ENCODE measurements around the gene CEP72.
"Not testable (repeated sequence)": the region's sequence is repeated elsewhere in the genome, so short reads cannot be mapped to it uniquely, and the experiment has no call there.

The CEP72 gene, protein sequence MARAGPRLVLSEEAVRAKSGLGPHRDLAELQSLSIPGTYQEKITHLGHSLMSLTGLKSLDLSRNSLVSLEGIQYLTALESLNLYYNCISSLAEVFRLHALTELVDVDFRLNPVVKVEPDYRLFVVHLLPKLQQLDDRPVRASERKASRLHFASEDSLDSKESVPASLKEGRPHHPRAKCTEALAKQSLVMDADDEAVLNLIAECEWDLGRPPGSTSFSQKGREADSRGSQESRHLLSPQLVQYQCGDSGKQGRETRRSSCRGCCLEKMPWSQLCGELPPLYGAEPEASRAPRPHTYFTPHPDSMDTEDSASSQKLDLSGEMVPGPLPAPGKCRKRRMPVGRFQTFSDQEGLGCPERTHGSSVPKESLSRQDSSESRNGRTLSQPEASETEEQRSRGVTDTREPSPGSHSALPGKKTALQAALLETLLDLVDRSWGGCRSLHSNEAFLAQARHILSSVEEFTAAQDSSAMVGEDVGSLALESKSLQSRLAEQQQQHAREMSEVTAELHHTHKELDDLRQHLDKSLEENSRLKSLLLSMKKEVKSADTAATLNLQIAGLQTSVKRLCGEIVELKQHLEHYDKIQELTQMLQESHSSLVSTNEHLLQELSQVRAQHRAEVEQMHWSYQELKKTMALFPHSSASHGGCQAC

DNA sequence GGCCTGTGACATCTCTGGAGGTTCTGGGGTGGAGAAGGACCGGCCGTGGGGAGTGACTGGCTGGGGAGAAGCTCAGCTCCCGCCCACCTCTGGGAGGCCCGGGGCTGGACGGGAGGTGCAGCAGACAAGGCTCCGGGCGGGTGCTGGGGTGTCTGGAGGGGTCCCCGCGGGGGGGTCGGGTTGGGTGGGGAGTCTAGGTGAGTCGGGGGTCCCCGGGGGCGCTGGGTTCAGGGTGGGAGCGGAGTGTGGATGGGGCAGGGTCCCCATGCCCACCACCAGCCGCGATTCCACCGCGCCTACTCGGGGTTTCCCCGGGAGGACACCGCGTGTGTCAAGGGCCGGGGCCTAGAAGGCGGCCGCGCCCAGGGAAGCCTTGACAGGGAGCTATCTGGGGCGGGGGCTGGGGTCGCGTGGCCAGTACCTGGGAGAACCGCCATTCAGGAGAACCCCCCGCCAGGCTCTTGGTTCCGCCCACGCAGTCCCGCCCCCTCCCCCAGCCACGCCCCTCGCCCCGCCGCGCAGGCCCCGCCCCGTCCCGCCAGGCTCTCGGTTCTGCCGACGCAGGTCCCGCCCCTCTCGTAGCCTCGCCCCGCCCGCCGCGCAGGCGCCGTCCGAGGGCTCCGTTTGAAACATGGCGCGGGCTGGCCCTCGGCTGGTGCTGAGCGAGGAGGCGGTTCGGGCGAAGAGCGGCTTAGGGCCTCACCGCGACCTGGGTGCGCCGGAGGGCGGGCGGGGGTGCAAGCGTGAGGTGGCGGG is at the start of gene CEP72:
TSS of gene CEP72 (plus strand) at position 610 of the 756 bp plus-strand sequence. CDS start at position 632, 22 bp downstream.
- peak; percentile 97 for DNase-seq

- DNase-seq: peak; percentile 21
Measured at GRCh38 chr5:565782-566440, 46.2 kb upstream of the CEP72 start.

DNA sequence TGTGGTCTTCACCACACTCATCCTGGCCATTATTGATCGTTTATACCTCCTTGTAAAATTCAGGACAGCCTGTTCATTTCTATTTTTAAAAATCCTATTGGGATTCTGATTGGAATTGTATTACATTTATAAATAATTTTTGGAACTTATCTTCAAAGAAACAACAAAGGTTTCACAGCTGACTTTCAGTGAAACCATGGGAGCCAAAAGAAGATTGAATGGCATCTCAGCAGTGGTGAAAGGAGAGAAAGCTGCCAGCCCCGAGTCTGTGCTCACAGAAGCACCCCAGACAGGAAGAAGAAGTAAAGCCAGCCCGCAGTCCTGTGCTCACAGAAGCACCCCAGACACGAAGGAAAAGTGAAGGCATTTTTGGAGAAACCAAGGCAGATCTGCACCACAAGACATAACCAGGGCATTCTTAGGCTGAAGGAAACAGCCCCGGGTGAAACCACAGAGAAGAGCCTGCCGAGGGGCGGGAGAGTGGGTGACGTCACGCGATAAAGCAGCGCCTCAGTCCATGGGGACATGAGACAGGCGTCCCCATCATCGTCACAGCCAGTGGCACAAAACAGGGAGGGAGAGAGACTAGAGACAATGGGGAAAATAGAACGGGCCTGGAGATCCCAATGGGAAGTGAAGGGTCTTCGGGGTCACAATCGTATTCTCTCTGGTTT is 45.4 kb upstream of the CEP72 start:
- DNase-seq: peak; percentile 15

- peak; percentile 47 for DNase-seq
Measured at GRCh38 chr5:567664-568060, 44.5 kb upstream of the CEP72 start.

GRCh38 chr5:568061-568781 is 43.9 kb upstream of the CEP72 start:
- peak; percentile 44 for DNase-seq

- no peak for DNase-seq
Measured at GRCh38 chr5:568809-569208, 43.3 kb upstream of the CEP72 start.

DNA sequence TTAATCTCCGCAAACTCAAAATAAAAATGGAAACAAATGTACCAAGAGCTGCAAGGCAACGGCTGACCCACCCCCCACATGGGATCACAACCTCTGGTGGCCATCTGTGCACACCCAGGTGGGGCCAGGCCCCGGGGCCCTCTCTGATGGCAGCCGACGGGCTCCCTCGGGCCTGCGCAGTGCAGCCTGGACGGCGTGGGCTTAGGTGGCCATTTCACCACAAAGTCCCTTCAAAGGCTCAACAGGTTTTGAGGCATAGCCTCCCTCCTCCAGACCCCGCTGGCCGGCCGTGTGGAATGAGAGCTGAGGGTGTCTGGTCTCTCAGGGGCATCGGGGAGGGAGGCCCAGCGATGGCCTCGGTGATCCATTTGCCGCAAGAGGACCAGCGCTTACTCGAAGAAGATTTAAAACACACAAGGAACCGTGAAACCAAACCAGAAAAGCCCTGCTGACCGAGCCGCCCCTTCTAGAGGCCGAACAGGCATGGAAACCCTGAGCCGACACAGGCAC is 42.7 kb upstream of the CEP72 start:
- DNase-seq: no peak

DNA sequence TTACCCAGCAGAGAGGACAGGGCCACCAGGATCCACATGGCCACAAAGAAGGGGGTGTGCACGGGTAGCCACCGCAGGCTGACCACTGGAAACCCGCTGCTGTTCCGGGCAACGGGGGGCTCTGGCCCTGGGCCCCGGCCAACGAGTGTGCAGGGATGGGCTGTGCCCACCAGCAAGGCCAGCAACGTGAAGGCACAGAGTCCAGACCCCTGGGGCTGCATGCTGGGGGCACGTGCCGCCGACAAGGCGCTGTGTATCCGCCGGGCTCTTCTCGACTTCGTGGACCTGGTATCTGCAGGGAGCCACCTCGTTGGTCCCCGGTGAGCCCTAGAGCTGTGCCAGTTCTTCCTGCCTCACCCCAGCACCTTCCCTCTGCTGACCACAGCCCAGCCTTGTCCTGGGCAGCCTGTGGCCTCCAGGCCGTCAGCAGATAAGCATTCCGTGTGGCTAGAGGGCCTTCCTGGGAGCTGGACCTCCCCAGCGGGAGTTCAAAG is 42.2 kb upstream of the CEP72 start:
- no peak for DNase-seq

DNA sequence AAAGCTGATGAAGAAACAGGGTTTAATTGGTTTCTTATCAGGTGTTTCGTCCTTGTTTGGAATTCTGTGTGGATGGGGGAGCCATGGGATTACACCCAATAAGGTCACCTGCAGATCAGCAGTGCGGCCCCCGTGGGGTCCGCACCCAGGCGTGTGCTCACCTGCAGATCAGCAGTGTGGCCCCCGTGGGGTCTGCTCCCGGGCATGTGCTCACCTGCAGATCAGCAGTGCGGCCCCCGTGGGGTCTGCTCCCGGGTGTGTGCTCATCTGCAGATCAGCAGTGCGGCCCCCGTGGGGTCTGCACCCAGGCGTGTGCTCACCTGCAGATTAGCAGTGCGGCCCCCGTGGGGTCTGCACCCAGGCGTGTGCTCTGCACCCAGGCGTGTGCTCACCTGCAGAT is 41.7 kb upstream of the CEP72 start:
- no peak for DNase-seq

GRCh38 chr5:570886-571285 is 41.3 kb upstream of the CEP72 start:
- DNase-seq: peak; percentile 49

DNA sequence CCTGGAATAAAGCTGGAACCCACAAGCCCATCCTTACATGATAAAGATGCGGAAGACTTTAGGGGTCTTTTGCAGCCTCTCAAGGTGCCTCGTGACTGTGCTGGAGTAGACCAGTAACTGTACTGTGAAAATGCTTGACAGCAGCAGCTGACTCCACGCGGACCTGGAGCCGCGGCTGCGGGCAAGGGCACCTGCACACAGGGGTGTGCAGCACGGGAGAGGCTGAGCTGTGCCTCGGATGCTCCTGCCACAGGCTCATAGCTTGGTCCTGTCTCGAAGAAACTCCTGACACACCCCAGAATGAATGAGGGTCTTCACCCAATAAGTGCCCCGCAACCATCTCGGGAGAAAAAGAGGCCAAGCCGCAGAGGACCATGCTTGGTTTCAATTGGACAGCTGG is 40.3 kb upstream of the CEP72 start:
- peak; percentile 41 for DNase-seq

- DNase-seq: peak; percentile 11
Measured at GRCh38 chr5:572398-573019, 39.6 kb upstream of the CEP72 start.

GRCh38 chr5:573206-573605 is 38.9 kb upstream of the CEP72 start:
- no peak for DNase-seq

DNA sequence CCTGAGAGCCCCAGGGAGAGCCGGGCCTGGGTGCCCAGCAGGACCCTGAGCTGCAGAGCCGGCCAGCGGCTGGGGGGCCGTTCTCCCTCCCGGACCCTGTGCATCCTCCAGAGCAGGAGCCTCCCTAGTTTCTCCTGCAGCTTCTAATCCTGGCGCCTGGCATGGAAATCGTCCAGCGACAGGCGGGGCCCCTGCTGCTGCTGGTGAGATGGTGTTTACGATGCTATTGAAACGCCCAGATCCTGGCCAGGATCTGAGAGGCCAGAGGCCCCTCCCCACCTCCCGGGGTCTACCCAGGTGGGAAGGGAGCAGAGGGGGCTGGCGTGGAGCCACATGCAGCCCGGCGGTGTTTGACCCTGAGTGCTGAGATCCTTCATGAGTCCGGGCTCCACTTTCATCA is 38.2 kb upstream of the CEP72 start:
- peak; percentile 32 for DNase-seq

DNA sequence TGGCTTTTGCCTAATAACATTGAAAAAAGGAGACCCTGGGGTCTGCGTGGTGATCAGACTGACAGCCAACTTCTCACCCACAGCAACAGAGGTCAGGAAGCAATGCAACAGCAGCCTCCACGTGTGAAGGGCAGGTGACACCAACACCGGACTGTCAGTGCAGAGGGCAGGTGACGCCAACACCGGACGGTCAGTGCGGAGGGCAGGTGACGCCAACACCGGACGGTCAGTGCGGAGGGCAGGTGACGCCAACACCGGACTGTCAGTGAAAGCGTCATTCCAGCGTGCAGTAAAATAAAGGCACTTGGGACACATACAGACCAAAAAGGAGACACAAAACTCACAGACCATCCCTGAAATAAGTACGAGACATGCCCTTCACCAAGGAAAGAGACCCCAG is 37.2 kb upstream of the CEP72 start:
- peak; percentile 33 for DNase-seq

GRCh38 chr5:575636-576035 is 36.5 kb upstream of the CEP72 start:
- DNase-seq: peak; percentile 21

- DNase-seq: not testable (repeated sequence)
Measured at GRCh38 chr5:577214-577613, 34.9 kb upstream of the CEP72 start.

GRCh38 chr5:577800-578199 is 34.3 kb upstream of the CEP72 start:
- no peak for DNase-seq

GRCh38 chr5:579211-579610 is 32.9 kb upstream of the CEP72 start:
- DNase-seq: no peak

GRCh38 chr5:579746-580366 is 32.3 kb upstream of the CEP72 start:
- no peak for DNase-seq
